GM18505 (cell line): ENCODE data around the gene FBXO21.
"Not testable (repeated sequence)": the region's sequence is repeated elsewhere in the genome, so short reads cannot be mapped to it uniquely, and the experiment has no call there.

Experiments used
- ATAC-seq: cut with Tn5 transposase; IDR thresholded peaks from one replicate; pipeline ENCODE4 v1.9.1; 2021; ENCODE audit not compliant: unreplicated experiment
- POLR2A ChIP-seq: IDR thresholded peaks from 4 replicates; pipeline ENCODE4 v1.6.1; 2011; ENCODE audit warnings: borderline replicate concordance; ENCODE audit not compliant: insufficient read depth, insufficient read length; ENCODE audit errors: extremely low read depth

The FBXO21 gene

GRCh38 chr12:117101953-117102799 is 88.1 kb downstream of the FBXO21 start:
- no peak for TF ChIP-seq POLR2A
- no peak for ATAC-seq

GRCh38 chr12:117100851-117101673 is 89.2 kb downstream of the FBXO21 start:
- no peak for TF ChIP-seq POLR2A
- ATAC-seq = no peak

GRCh38 chr12:117100251-117100650 is 90.0 kb downstream of the FBXO21 start:
- TF ChIP-seq POLR2A = no peak
- ATAC-seq = no peak

- ATAC-seq = peak; percentile 31
- TF ChIP-seq POLR2A = no peak
Observed at GRCh38 chr12:117098361-117099217, 91.7 kb downstream of the FBXO21 start.

GRCh38 chr12:117098024-117098360 is 92.3 kb downstream of the FBXO21 start:
- ATAC-seq = no peak
- no peak for TF ChIP-seq POLR2A

GRCh38 chr12:117097159-117097558 is 93.1 kb downstream of the FBXO21 start:
- no peak for ATAC-seq
- no peak for TF ChIP-seq POLR2A

- TF ChIP-seq POLR2A = no peak
Observed at GRCh38 chr12:117096501-117097042, 93.7 kb downstream of the FBXO21 start.

GRCh38 chr12:117095191-117095590 is 95.1 kb downstream of the FBXO21 start:
- not testable (repeated sequence) for ATAC-seq

More at GRCh38 chr12:117096501-117097042, 93.7 kb downstream of the FBXO21 start:
- no peak for ATAC-seq

- TF ChIP-seq POLR2A = no peak
Observed at GRCh38 chr12:117093918-117094630, 96.2 kb downstream of the FBXO21 start.

GRCh38 chr12:117093431-117093830 is 96.8 kb downstream of the FBXO21 start:
- no peak for TF ChIP-seq POLR2A
- no peak for ATAC-seq

More at GRCh38 chr12:117093918-117094630, 96.2 kb downstream of the FBXO21 start:
- no peak for ATAC-seq

GRCh38 chr12:117092886-117093285 is 97.4 kb downstream of the FBXO21 start:
- no peak for ATAC-seq
- no peak for TF ChIP-seq POLR2A

GRCh38 chr12:117092511-117092780 is 97.8 kb downstream of the FBXO21 start:
- no peak for ATAC-seq
- TF ChIP-seq POLR2A = no peak
